Hindlimb muscle (tissue), 1 donor: ENCODE results near the gene CYP2A7. TPM values are rescaled to one million over a fixed set of nuclear protein-coding genes. Genes with fewer than 3 reads are reported as not detected.
"Not testable (repeated sequence)": the region's sequence is repeated elsewhere in the genome, so short reads cannot be mapped to it uniquely, and the experiment has no call there.

ENCODE experiments used
- DNase-seq: peaks from one replicate; pipeline ENCODE4 v3.0.0-alpha.2; 2013
- polyA plus RNA-seq: library from polyadenylated mRNA; unstranded; fragments of 120-200 nt; gene quantifications from one replicate; pipeline ENCODE4 v1.2.1, GENCODE V29; 2013; ENCODE audit not compliant: insufficient read length

CYP2A7 gene
- polyA plus RNA-seq, 1 donor = not detected

DNA sequence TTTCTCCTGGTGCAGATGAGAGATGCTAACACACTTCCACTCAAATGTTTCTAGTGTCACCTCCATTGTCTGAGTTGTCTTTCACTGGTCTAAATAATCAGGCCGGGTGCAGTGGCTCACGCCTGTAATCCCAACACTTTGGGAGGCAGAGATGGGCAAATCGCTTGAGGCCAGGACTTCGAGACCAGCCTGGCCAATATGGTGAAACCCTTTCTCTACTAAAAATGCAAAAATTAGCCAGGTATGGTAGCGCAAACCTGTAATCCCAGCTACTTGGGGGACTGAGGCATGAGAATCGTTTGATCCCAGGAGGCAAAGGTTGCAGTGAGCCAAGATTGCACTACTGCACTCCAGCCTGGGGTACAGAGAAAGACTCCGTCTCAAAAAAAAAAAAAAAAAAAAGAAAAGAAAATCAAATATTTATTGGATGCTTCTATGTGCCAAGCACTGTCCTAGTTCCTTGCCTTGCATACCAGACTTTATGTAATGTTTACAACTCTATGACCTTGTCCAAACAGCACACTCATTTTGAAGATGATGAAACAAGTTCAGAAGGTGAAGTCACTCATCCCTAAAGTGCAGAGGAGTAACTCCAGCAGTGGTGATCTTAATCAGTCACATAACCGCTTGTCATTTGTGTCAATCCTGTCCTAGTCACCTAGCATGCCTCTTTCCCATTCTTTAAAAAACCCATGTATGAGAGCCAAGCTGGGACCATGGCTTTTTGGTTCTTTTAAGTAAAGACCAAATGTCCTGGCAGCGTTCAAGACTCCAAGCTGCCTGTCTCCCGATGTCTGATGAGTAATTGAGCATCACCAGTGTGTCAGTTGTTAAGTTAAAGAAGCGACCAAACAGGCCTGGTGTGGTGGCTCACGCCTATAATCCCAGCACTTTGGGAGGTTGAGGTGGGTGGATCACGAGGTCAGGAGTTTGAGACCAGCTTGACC, 15.1 kb upstream of the CYP2A7 start:
- DNase-seq = not testable (repeated sequence)

- DNase-seq = no peak
Measured at GRCh38 chr19:40896418-40896796, 14.4 kb upstream of the CYP2A7 start.

- no peak for DNase-seq
Measured at GRCh38 chr19:40893112-40893511, 11.1 kb upstream of the CYP2A7 start.

GRCh38 chr19:40889366-40889765, 7.3 kb upstream of the CYP2A7 start:
- no peak for DNase-seq

GRCh38 chr19:40888191-40888590, 6.2 kb upstream of the CYP2A7 start:
- DNase-seq = no peak

- not testable (repeated sequence) for DNase-seq
Measured at GRCh38 chr19:40884187-40884931, 2.3 kb upstream of the CYP2A7 start.

- DNase-seq = not testable (repeated sequence)
Measured at GRCh38 chr19:40879349-40879748, 2.7 kb downstream of the CYP2A7 start.

DNA sequence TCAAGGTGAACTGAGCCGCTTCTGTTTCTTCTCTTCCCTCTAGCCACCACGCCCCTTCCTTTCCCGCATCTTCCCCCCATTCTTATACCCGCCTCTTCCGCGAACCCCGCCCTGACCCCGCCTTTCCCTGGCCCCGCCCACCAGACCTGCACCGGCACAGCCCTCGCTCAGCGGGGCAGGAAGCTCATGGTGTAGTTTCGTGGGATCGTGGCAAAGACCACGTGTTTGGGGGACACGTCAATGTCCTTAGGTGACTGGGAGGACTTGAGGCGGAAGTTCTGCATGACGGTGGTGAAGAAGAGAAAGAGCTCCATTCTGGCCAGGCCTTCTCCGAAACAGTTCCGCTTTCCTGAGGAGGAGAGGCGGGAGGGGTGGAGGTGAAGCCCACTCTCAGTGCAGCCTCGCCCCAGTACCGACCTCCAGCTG, 6.5 kb downstream of the CYP2A7 start:
- not testable (repeated sequence) for DNase-seq

- not testable (repeated sequence) for DNase-seq
Measured at GRCh38 chr19:40874874-40875273, 7.2 kb downstream of the CYP2A7 start.

DNA sequence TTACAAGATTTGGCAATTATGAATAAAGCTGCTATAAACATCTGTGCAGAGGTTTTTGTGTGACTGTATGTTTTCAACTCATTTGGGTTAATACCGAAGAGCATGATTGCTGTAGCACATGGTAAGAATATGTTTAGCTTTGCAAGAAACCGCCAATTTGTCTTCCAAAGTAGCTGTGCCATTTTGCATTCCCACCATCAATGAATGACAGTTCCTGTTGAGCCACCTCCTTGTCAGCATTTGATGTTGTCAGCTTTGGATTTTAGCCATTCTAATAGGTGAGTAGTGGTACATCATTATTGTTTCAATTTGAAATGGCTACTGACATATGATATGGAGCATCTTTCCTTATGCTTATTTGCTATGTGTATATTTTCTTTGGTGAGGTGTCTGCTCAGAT, 8.2 kb downstream of the CYP2A7 start:
- DNase-seq = not testable (repeated sequence)

DNA sequence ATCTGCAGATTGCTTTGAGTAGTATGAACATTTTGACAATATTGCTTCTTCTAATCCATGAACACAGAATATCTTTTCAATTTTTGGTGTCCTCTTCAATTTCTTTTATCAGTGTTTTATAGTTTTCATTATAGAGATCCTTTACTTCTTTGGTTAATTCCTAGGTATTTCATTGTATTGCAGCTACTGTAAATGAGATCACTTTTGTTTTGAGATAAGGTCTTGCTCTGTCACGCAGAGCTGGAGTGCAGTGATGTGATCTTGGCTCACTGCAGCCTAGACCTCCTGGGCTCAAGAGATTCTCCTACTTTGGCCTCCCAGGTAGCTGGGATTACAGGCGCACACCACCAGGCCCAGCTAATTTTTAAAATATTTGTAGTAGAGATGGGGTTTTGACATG, 9.8 kb downstream of the CYP2A7 start:
- no peak for DNase-seq

DNA sequence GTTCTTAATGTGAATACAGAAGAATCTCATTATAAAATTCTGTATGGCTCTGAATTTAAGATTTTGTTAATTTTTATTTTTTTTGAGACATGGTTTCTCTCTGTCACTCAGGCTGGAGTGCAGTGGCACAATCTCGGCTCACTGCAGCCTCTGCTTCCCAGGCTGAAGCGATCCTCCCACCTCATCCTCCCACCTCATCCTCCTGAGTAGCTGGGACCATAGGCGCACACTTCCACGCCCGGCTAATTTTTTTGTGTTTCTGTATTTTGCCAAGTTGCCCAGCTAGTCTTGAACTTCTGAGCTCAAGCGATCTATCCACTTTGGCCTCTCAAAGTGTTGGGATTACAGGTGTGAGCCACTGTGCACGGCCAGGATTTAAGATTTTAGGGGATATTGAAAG, 14.3 kb downstream of the CYP2A7 start:
- no peak for DNase-seq

DNA sequence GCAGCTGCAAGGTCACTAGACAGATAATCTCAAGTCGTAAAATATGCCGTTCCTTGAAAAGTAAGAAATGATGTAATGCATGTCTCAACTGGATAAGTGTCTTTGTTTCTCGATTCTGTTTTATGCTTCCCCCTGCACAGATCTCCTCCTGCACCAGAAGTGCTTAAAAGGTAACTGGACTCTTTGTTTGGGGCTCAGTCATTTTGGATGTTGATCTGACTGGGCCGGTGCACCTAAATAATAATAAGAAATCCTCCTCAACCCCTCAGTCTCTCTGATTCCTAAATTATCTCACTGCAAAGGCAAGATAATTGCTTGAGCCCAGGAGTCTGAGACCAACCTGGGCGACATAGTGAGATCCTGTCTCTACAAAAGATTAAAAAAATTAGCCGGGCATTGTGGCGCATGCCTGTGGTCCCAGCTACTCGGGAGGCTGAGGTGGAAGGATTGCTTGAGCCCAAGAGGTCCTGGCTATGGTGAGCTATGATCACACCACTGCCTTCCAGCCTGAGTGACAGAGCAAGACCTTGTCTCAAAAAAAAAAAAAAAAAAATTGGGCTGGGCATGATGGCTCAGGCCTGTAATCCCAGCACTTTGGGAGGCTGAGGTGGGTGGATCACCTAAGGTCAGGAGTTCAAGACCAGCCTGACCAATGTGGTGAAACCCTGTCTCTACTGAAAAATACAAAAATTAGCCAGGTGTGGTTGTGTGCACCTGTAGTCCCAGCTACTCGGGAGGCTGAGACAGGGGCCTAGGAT, 17.1 kb downstream of the CYP2A7 start:
- not testable (repeated sequence) for DNase-seq

- no peak for DNase-seq
Measured at GRCh38 chr19:40862785-40863184, 19.2 kb downstream of the CYP2A7 start.

DNA sequence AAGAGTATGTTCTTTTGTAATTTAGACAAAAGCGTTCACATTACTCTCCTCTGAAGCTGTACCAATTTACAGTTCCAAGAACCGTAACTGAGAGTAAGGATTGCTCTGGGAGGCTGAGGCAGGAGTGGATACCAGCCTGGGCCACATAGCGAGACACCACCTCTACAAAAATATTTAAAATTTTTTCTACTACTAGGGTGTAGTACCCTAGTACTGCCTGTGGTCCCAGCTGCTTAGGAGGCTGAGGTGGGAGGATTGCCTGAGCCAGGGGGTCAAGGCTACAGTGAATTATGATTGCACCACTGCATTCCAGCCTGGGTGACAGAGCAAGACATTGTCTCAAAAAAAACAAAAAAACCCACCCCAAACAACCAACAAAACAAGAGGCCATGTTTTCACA, 19.7 kb downstream of the CYP2A7 start:
- DNase-seq = no peak

GRCh38 chr19:40858109-40858508, 23.9 kb downstream of the CYP2A7 start:
- no peak for DNase-seq

DNA sequence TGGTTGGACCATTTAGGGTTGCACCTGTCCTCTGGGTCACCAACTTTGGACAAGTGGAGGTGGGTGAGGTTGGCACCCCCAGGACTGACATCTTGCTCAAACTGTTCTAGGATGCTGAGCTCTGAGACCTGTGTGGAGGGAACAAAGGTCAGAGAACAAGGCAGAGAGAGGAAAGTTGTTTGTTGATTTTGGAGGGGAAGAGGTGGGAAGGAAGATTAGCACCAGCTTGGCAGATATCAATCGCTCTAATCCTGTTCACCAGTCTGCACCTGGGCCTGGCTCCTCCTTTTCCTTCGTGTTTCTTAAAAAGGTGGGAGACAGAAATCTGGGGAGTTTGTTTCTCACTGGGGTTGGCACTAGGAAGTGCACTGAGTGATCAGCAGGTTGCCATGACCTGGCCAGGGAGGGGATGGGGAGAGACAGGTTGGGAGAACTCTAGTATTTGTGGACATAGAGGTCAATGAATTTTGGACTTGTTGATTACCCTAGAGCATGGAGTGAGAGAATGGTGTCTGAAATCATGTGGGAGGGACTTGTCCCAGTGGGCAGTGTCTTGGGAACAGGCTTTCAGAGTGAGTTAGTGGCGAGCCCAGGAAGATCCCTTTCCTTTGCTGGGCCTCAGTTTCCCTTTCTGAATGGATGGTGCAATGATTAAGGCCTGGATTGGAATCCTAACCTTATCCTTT, 29.4 kb downstream of the CYP2A7 start:
- not testable (repeated sequence) for DNase-seq

DNA sequence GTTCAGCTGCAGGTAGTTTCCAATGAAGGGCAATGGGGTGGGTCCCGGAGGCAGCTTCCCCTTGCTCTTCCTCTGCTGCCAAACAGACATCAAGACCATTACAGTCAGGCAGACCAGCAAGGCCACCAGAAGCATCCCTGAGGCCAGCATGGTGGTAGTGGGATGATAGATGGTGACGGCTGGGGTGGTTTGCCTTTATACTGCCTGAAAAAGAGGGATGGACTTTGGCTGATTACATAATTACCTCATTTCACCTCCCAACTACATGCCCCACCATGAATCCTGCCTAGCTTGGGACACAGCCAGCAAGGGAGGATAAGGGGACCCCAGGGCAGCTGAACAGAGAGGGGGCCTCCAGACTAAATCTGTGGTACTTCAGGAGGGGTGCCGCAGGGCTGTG, 31.8 kb downstream of the CYP2A7 start, which contains the start of gene CYP2A6:
Gene CYP2A6 (minus strand): TSS at position 171 of the 400 bp plus-strand sequence. CDS start 21 bp downstream, at position 150.
- DNase-seq = not testable (repeated sequence)

GRCh38 chr19:40846722-40847121, 35.3 kb downstream of the CYP2A7 start:
- DNase-seq = not testable (repeated sequence)

DNA sequence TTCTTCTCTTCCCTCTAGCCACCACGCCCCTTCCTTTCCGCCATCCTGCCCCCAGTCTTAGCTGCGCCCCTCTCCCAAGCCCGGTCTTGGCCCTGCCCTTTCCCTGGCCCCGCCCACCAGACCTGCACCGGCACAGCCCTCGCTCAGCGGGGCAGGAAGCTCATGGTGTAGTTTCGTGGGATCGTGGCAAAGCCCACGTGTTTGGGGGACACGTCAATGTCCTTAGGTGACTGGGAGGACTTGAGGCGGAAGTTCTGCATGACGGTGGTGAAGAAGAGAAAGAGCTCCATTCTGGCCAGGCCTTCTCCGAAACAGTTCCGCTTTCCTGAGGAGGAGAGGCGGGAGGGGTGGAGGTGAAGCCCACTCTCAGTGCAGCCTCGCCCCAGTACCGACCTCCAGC, 38.4 kb downstream of the CYP2A7 start:
- DNase-seq = not testable (repeated sequence)

- not testable (repeated sequence) for DNase-seq
Measured at GRCh38 chr19:40842997-40843652, 38.9 kb downstream of the CYP2A7 start.
